Measurements from ENCODE around the gene GPBAR1.
A peak's percentile ranks its signal among the peaks of the same experiment; 100 is the strongest.
"Not testable (repeated sequence)": the region's sequence is repeated elsewhere in the genome, so short reads cannot be mapped to it uniquely, and the experiment has no call there.

The GPBAR1 gene

DNA sequence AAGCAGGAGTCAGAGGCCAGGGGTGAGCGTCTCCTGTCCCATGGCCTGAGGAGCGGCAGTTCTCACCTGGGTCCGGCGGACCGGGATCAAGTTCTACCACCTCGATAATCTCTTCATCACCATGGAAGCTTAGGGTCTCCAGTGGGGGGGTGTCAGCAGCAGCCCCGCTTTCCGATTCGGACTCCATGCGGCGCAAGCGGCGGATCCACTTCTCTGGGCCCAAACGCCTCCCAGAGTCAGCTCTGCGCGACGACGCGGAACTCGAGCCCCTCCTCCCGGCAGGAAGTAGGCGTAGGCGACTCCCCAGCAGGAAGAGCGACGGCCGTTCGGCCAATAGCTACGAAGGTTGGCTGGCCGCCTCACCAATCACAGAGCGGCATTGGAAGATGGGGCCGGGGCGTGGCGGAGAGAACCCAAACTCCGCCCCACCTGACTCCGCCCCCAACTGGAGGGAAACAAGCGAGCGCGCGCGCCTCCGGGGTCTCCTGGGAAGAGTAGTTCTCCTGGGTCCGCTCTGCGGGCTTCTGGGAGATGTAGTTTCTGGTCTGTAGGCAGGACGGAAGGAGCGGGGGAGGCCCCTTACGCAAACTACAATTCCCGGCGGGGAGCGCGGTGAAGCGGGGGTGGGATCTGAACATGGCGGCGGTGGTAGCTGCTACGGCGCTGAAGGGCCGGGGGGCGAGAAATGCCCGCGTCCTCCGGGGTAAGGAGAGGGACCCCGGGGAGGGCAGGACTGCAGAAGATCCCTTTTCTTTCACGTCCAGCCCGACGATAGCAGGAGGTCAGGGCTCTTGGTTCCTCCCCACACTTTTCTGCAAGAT, 9.3 kb downstream of the GPBAR1 start, which contains the start of the genes AAMP and PNKD:
Gene AAMP, minus strand, starts transcription at position 238 of the 821 bp plus-strand sequence. Its CDS starts 51 bp downstream, at position 187.
Gene PNKD, plus strand, starts transcription at position 620 of the 821 bp plus-strand sequence. Its CDS starts 17 bp downstream, at position 637.
- DNase-seq (ENCODE audit: low spot score) = peak; percentile 100

DNA sequence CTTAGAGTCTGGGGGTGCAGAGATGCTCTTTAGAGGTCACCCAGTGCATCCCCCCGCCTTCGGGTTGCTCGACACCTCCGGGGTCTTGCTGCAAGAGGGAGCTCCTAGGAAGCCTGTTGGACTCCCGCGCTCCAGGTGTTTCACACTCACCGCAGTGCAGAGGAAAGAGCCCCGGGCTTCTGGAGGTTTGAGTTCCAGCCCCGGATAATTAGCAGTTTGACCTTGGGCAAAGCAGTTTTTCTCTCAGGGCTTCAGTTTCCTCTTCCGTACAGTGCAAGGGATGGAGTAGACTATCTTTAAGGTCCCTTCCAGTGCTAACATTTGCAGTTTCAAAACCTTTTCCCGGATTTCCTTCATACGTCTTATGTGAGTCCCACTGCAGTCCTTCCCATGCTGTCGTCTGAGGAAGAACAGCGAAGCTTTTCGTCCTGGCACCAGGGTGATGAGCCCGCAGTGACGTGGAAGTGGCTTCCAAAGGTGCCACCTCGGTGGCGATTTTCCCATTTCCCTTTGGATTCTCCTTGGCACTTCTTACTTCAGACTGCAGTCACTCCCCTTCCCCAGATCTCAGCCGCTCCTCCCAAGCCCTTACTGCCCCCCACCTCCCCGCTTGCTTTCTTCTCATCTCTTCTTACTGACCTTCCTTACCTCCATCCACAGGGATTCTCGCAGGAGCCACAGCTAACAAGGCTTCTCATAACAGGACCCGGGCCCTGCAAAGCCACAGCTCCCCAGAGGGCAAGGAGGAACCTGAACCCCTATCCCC, 10.1 kb downstream of the GPBAR1 start:
- DNase-seq (ENCODE audit: low spot score) = no peak

DNA sequence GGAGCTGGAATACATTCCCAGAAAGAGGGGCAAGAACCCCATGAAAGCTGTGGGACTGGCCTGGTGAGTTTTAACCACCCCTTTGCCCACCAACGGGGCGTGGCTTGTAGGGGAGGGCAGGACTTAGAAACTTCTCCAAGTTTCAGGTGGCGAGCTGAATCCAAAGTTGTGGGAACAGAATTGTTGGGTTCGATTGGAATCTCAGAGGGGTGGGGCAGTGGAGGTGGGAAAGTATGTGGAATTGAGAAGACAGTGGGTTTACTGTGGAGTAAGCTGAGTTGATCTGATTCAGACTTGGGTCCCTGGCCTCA, 10.6 kb downstream of the GPBAR1 start:
- DNase-seq (ENCODE audit: low spot score) = no peak

DNA sequence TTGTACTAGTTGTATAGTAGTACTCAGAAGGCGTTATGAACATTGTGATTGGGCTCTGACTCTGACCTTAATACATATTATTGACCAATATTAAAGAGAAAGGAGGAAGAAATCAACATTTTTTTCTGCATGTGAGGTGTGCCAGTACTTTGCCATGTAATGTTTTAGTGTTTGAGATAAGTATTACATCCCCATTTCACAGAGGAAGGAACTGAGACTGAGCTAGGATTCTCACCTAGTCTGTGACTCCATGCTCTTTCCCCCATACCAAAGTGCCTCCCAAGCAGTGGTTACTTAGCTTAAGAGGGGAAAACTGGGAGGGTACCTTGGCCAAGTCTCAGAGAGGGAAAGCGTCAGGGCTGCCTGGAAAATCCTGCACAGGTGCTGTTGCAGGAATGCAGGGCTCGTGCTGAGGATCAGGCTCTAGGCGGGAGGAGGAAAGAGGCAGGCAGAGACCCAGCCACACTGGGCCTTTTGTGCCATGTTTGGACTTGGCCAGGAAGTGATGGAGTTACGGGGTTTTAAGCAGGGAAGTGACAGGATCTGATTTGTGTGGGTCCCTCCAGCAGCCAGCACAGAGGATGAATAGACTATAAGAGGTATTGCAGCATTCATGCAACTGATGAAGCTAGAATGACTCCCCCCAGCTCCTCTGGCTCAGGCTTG, 11.2 kb downstream of the GPBAR1 start:
- no peak for DNase-seq (ENCODE audit: low spot score)

DNA sequence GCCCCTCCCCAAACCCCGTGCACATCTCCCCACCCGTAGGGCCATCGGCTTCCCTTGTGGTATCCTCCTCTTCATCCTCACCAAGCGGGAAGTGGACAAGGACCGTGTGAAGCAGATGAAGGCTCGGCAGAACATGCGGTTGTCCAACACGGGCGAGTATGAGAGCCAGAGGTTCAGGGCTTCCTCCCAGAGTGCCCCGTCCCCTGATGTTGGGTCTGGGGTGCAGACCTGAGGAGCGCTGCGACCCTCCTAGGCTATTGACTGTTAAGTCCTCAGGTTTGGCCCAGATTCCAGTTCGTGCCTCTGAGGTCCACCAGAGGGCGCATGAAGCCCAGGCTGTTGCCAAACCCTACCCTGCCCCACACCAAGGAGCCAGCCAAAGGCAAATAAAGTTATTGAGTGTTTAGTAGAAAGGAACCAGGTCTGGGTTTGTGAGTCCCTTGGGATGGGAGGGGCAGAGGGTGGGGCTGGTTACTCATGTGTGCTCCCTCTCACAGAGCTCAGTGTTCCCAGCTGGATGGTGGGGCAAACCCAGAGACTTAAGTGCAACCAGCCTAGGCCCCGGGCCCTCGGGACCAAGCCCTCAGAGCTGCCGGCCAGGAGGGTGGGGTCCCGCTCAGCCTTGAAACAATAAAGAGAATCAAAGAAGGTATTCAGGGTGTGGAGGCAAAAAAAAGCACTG, 11.9 kb downstream of the GPBAR1 start:
- peak; percentile 93 for DNase-seq (ENCODE audit: low spot score)

DNA sequence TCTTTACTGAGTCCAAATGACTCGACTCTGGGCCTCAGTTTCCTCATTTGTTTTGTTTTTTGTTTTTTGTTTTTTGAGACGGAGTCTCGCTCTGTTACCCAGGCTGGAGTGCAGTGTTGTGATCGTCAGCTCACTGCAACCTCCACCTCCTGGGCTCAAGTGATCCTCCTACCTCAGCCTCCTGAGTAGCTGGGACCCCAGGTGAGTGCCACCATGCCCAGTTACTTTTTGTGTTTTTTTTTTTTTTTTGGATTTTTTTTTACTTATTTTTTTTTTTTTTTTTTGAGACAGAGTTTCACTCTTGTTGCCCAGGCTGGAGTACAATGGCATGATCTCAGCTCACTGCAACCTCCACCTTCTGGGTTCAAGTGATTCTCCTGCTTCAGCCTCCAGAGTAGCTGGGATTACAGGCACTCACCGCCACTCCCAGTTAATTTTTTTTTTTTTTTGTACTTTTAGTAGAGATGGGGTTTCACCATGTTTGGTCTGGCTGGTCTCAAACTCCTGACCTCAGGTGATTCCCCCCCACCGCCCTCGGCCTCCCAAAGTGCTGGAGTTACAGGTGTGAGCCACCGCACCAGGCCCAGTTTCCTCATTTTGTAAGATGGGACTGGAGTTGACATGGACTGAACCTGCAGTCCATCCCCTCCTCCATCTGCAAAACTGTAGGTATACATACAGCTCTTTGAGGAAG, 12.5 kb downstream of the GPBAR1 start:
- not testable (repeated sequence) for DNase-seq (ENCODE audit: low spot score)

DNA sequence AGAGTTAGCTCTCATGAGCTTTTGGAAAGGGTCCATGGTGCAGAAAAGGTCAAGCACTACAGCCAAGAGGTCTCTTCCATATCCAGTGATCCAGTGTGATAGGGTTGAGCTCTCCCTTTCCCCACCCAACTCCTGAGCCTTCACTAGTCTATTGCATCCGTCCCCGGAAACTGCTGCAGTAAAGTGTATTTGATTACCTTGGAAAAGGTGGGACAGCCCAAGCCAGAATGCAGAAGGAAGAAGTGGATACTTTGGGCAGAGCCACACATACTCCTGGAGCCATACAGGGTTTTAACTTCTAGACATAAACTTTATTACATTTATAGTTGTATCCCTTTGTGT, 13.1 kb downstream of the GPBAR1 start:
- no peak for DNase-seq (ENCODE audit: low spot score)

DNA sequence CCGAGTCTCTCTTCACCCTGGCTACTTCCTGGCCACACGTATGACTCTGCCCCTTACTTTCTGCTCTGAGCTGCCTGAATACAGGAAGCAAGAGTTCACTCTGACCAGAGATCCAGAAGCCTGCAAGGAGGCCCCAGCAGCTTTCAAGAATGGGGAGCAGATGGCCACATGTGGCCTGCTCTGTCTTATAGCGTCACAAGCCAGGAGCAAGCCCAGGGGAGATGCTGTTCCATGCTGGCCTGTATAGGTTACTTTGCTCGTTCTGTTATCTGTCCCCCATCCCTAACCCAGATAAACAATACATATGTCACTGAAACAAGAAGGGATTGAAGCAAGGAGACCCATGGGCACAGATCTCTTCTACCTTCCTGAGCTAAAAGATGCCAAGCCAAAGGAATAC, 13.8 kb downstream of the GPBAR1 start:
- no peak for DNase-seq (ENCODE audit: low spot score)

DNA sequence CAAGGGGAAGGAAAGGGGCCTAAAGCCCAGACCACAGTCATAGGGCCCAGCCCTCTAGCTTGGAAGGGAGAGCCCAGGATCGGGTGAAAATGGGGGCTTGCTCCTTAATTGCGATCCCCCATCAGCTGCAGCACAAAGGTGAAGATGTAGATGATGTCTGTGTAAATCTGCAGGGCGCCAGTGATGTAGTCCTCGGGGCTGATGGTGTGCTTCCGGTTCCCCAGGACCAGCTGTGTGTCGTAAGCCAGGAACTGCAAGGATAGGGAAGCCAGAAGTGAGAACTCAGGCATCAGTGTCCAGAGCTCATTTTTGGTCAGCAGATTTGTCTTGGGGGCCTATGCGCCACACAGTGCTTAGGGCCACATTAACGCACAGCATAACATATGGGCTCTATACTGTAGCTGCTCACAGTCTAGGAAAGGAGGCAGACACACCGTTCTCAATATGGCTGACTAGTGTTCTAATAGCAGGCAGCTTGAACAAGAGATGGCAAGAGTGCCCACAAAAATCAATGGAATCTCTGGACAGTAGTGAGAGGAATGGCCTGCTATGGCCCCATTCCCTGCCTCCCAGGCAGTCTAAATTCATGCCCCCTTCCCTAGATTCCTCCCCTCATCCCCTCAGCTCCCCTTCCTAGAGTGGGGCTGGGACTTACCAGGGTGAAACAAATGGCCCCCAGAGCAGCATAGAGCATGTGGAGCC, 14.7 kb downstream of the GPBAR1 start:
- no peak for DNase-seq (ENCODE audit: low spot score)

DNA sequence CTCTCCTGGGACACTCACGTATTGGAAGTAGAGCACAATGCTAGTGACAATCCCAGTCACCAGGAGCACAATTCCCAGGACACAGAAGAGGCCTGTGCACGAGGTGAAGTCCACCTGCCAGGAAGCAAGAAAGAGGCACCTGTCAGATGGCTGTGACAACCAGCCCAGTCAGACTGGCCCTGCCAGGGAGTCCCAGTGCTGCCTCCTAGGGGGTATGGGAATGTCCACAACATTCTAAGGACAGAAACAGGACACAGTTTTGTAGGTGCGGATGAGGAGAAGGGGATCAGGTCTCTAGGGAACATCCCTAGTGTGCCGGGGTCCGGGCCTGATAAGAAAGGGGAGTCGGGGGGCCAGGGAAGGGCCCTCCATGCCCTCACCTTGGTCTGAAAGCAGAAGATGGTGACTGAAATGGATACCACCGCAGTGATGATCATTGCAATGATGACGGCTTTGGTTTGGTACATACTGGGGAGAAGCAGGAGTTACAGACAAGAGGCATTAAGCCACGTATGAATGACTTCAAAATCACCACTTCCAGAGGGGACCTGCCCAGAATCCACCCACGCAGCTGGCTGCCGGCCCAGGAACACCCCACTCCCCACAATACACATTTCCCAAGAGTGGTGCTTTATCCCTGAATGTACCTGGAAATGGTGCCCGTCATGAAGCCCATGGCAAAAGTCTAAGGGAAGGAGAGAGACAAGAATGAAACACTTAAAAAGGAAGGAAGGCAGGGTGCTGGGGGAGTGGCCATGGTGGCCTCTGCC, 16.4 kb downstream of the GPBAR1 start:
- no peak for DNase-seq (ENCODE audit: low spot score)

DNA sequence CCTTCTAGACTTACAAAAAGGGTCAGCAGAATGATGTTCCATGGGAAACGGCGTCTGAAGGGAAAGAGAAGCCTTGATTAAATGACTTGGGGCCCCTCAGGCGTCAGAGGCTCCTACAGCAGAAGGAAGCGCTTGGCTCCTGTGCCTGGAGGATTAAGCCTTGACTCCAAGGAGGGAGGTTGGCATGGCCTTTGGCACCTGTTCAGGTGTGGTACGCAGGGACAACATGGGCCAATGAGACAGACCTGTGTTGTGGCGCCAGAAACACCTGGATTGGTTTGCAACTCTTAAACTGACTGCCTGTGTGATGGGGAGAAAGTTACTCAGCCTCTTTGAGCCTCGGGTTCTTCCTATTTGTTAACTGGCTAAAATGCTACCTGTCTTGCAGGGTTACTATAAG, 17.1 kb downstream of the GPBAR1 start:
- DNase-seq (ENCODE audit: low spot score) = no peak

DNA sequence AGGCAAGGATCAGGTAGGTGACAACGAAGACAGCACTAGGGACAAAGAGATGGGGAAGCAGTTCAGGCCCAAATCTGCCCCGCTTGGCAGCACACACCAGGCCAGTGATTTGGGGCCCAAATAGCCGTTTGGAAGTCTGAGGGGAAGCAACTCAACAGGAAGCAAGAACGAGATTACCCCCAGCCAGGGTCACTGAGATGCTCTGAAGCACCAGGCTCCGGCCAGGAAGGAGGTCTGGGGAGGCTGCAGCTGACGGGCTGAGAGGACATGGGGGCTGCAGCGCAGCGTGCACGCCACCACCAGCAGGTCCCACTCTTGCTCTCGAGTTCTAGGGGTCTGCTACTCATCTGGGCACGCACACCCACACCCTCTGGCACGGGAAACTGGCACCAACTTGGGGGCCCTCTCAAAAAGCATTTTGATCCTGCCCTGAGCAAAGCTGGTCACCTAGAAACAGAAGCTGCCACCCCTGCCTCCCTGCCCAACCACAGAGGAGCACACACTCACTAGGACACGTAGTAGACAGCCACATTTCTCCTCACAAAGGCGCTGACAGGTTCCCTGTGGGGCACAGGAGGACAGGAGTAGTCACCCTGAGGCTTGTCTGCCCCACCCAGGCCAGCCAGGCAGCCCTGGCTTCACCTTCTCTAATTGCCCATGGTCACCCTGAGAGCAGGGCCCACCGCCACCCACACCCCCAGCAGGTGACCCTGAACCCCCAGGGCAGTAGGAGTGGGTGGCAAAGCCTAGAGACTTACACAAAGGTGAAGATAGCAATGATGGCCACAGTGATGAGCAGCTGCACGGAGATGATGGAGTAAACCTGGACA, 17.9 kb downstream of the GPBAR1 start:
- no peak for DNase-seq (ENCODE audit: low spot score)

DNA sequence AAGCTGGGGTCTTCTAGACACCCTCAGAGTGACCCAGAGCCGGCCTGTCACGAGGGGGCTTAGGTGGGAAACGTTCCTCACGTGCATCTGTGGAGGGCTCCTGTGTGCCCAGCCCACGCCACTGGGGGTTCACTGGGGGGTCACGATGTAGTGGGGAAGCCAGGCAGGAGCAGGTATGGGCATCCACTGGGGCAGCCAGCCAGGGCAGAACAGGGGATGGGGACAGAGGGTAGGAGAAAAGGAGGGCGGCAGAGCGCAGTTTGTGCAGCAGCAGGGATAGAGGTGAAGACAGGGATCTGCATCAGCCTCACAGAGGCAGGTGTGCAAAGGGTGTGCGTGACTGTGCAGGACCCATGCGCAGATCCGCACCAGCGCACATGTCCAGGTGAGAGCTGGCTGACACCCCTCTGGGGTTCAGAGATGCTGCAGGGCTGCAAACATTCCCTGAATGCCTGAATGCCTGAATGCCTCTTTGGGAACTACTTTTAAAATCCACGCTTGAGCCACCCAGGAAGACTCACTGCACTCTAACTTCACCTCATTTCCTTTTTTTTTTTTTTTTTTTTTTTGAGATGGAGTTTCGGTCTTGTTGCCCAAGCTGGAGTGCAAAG, 19.6 kb downstream of the GPBAR1 start:
- DNase-seq (ENCODE audit: low spot score) = no peak

DNA sequence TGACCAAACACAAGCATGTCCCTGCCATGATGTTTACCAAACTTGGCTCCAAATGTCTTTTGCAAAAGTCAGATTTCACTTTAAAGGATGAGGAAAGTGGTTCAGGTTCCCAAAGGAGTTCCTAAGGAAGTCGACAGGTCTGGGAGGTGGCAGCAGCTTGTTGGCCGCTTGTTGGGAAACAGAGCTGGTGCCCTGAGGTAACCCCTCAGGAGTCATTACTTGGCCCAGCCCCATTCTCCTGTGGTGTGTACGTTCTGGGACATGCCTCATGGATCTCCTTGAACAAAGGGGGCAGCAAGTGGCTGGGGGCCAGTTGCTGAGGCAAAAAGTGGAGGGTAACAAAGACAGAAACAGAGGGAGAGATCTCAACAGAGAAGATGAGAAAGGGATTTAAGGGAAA, 20.6 kb downstream of the GPBAR1 start:
- no peak for DNase-seq (ENCODE audit: low spot score)

DNA sequence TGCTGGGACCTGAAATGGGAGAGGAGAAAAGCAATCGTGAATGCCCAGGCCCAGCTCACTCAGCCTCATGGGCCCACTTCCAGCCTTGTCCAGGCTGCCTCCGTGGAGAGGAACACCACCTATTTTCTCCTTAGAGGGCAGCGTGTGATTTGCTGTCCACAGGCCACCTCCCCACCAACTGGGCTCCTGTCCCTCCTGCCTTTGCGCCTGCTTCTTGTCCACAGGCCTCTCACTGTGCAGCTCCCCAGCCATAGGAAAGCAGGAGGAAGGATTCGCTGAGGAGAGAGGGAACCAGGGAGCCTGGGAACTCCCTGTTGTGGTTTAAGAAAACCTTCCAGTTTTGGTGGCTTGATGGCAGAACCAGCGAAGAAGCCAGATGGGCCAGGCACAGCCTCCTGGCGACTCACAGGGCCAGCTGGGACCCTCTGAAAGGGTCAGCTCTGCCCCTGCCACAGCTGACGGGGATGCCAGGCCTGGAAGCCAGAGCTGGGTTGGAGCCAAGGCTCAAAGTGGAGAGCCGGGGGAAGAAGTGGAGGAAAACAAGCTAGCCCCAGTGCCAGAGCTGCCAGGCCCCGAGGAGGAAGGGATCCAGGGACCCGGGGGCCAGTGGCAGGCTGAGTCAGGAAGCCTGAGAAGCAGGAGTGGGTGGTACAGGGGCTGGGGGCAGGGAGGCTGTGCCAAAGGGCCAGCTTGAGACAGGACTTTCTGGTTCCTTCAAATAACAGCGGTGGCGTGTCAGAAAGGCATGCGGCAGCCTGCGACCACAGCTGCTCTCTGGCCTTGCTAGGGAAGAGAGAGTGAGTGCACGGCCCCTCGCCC, 21.6 kb downstream of the GPBAR1 start:
- no peak for DNase-seq (ENCODE audit: low spot score)

DNA sequence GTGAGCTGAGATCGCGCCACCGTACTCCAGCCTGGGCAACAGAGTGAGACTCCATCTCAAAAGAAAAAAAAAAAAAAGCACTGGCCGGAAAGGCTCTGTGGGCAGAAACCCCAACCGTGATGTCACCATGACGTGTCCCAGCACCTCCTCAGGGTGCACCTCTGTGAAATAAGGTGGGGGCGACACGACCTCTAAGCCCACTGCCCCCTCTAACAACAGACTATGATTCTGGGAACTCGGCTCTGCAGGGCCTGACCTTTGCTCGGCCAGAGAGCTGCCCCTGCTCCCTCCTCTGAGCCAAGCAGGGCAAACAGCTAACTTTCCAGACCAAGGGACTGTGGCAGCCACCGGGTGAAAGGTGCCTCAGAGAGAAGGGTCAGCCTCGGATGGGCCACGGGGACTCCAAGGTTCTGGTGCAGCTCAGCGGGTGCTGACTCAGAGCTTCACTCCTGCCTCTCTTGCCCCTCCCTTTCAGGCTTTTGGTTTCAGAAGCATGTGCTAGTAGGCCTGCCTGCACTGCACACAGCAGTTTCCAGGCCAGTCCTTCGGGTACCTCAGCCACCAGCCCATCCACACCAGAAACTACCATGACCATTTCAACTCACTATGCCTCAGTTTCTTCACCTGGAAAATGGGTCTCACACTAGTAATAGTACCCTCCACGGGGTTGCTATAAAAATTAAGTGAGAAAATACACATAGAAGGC, 23.4 kb downstream of the GPBAR1 start:
- DNase-seq (ENCODE audit: low spot score) = peak; percentile 81

DNA sequence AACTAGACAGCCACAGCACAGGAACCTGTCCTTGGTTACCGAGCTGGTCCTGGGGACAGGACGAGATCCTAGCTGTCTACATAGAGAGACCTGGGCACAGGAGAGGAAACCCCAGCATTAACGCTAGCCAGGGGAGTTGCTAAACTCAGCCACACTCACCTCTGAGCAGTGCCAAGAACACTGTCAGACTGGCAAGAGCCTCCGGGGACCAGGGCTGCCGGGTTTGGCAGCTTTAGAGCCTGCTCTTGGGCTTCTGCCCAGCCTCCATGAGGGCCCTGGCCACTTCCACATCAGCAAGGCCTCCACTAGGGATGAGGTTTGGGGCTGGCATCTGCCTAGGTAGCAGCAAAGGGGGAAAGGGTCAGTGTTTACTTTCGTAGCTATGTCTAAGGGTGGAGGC, 24.8 kb downstream of the GPBAR1 start:
- DNase-seq (ENCODE audit: low spot score) = peak; percentile 67

Data from GM03348 (cell line).